C4-2B (cell line): ENCODE results near the gene RIT1.

Experiments used
- CTCF ChIP-seq: fragments of 450-650 bp; conservative IDR thresholded peaks from 2 replicates; pipeline ENCODE4 v1.5.1; 2017; ENCODE audit warnings: mild to moderate bottlenecking
- ZFX ChIP-seq: fragments of 450-650 bp; IDR thresholded peaks from 2 replicates; pipeline ENCODE4 v1.6.1; 2017

DNA sequence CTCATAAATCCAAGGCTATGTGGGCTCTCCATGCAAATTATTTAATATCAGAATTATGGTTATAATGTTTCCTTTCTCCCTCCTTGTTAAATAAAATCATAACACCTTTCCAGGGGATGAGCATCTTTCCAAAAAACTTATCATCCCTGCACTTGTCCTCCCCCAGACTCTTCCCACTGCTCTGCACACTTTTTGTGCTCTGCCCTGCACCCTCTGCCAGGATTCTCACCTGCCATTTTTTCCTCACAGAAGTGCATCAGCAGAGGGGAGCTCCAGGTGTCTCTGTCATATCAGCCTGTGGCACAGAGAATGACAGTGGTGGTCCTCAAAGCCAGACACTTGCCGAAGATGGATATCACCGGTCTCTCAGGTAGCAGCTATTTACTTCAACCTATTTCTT lies 30.9 kb downstream of the RIT1 start:
- TF ChIP-seq CTCF (no peak), ZFX (no peak)
